ACHN (cell line): ENCODE data around the gene DOCK11.

Experiments used
- DNase-seq: peaks from one replicate; pipeline ENCODE4 v3.0.0-alpha.2; 2015
- in situ Hi-C: cut with HindIII; loops from 2 replicates; pipeline ENCODE4 v1.10.0; 2017; ENCODE audit warnings: low sequenced_read_pairs, low pct_ligation_motif_present, low pct_unique_long_range_greater_than_20kb

DOCK11 gene

DNA sequence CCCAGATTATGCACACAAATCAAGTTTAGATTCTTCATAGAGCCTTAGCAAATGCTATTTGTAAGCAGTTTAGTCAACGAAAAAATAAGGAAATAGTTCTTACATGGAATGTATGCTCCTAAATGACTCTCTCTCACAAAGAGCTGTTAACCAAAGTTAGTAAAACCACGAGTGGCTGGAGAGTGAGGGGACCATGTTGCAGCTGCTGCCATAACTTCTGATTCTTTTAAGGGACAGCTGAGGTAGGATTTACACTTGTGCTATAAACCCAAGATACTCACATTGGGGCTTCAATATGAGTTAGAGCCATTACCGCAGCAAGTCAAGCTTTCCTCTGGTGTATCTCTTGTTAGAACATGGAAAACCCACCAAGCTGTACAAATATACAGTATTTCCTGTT, 2.7 kb downstream of the DOCK11 start:
- in situ Hi-C loops: no loop called here
- no peak for DNase-seq

DNA sequence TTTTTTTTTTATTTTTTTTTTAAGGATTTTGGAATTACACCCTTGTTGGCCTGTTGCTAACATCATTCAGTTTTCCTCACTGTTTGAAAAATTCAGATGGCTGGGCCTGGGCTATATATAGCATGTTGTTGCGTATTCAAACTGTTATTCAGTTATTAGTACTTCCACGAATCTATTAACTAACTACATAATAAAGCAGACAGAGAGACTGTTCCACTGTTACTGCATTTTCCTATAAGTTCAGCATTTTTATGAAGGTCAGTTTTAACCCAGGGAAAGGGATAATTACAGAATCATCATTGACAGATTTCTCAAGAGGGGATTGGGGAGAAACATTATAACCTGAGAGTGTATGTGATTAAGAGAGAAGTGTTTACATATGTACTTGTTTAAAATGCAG, 3.1 kb downstream of the DOCK11 start:
- DNase-seq: no peak
- in situ Hi-C loops: no loop called here

DNA sequence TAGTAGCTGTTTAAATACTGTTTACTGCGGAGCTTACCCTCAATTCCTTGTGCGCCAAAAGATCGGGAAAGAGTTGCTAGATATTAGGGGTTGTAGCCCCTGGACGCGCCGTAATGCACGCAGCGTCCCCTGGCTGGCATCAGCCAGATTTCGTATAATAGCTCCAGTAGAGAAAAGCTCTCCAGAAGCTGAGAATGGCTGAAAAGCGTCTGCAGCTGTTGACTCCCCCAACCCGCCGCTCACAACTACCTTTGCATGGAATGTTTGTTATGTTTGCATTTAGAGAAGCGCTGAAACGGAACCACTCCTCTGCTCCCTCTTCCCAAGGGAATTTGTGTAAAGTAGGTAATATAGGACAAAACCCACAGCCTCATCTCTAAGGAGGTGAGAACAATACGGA, 3.7 kb downstream of the DOCK11 start:
- in situ Hi-C loops: no loop called here
- no peak for DNase-seq

DNA sequence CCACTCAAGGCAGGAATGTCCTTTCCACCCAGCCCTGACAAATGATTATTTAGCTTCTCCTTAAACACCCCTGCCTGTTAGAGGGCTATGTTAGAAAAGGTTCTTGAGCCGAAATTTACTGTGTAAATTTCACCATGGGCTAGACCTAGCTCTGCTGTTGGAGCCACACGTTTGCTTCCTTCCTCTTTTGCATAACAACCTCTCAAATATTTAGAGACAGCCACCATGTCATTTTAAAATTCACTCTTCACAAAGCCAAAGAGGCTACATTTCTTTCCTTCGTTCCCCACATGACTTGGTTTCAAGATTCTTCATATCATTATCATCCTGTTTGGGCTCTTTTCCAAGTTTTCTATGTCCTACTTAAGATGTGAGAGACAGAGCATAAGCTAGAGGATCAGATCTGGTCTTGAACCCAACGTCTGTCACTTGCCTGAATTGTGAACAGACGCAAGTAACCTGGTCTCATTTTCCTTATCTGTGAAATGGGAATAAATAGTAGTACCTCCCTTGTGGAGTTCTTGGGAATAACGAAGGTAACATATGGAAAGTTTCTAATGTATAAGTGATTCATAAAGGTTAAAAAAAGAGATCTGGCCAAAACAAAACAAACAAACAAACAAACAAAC, 6.7 kb downstream of the DOCK11 start:
- DNase-seq: no peak
- in situ Hi-C loops: no loop called here

DNA sequence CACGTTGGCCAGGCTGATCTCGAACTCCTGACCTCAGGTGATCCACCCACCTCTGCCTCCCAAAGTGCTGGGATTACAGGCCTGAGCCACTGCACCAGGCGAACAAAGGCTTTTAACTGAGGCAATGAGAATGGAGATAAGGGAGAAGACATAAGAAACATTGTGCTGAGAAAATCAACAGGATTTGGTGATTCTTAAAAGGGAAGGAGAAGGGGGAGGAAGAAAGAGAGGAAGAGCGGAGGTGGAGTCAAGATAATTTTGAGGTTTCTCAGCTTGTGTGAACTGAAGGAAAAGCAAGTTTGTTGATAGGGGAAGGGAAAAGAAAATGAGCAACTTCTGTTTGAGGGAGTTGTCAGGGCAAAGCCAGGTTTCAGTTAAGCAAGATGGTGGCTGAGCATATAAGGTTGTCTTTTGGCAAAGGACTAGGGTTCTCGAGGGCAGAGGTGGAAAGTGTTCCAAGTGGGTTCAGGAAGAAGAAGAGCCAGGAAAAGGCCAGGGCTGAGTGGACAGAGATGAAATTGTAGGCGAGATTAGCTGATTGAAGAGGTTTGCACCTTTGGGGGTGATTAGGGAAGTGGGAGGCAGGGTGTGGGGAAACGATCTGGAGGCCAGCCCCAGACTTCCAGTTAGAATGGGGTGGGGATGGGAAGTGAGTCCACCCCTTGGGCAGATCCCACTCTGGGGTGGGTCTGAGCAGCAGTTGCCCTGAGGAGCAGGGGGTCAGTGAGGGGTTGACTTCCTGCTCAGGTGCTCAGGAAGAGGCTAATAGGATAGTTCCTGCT, 7.8 kb downstream of the DOCK11 start:
- no peak for DNase-seq
- in situ Hi-C loops: no loop called here

DNA sequence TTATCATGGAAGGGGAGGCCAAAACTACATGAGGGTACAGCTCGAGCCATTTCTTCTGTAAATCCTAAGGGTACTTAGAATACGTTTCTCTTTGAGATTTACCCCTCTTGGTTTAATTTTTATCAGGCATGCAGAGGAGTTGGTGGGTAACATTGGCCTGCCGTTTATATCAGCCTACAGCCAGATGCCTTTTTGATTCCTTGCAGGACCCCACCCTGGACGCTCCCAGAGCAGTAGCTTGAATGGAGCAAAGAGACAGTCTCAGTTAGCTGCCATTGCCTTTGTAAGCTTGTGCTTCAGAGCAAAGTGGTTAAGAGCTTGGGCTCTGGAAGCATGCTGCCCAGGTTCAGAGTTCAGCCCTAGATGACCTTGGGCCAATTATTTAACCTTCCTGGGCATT, 9.0 kb downstream of the DOCK11 start:
- in situ Hi-C loops: no loop called here
- DNase-seq: no peak

DNA sequence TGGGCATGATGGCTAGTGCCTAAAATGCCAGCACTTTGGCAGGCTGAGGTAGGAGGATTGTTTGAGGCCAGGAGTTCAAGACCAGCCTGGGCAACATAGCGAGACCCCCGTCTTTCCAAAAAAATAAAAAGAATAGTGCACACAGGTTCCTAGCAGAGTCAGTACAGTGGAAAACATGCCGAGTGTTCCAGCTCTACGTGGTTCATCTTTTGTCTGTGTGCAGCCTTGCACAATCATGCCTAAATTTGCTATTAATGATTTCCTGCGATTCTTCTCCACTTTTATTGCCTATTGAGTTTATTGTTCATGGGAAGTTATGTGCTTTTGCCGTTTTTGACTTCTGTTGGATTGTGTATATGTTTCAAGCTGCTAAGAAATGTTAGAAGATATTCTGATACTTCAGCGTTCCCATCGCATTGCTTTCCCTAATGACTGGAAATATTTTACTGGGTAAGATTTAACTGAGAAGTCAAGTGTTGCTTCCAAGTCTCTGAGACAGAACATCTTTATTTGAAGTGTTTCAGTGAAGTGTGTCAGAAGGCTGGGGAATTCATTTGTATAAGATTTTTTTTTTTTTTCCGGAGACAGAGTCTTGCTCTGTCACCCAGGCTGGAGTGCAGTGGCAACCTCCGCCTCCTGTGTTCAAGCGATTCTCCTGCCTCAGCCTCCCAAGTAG, 11.3 kb downstream of the DOCK11 start:
- DNase-seq: peak; percentile 57
- in situ Hi-C loops: no loop called here

DNA sequence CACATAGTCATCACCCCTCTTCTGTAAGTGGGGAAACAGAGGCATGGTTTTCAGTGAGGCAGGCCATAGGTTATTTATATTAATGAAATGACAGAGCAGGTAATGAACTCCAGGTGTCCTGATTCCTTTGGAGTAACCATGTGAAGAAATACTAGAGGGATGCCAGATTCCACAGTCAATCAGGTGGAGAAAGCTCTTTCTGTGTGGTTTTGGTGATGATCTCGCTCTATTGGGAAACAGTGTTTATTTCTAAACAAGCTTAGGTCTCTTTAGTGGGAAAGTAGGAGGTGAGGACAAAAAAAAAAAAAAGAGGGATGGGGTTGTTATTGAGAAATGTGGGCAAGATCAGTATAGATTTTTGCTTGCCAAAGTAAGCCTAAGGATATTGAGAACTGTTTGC, 12.2 kb downstream of the DOCK11 start:
- in situ Hi-C loops: no loop called here
- DNase-seq: peak; percentile 43

DNA sequence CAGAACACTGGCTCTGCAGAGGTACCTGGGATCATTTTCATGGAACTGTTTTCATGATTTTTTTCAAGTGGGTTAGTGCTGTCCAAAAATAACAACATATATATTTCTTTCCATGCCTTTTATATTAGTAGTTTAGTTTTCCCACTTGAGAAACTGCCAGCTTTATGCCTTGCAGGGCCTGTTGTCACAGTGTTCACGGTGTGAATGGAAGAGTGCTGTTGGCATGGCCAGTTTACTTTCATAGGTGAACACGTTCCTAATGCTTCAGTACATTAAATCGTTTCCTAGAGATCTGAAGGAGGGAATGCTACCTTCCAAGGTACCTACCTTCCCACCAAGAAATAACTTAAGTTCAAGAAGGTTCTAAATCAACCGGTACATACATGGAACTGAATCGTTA, 12.6 kb downstream of the DOCK11 start:
- in situ Hi-C loops: no loop called here

DNA sequence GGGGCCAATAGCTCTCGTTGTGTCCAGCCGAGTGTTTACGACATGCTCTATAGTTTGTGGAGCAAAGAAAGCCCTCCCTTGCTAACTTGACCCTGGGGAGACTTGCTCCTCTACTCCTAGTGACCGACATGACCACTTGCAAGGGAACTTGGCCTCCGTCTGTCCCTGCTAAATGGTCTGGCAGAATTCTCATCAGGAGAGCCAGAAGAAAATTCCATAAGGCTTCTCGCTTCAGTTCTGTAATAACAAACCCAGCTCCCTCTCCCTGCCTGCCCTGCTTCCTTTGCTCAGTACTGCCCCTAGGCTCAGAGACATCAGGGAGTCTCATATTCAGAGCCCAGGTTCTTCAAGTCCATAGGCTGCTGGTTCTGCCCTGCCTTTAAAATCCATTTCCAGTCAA, 13.0 kb downstream of the DOCK11 start:
- DNase-seq: no peak
- in situ Hi-C loops: no loop called here

More for the DNA sequence above, 12.6 kb downstream of the DOCK11 start:
- no peak for DNase-seq

DNA sequence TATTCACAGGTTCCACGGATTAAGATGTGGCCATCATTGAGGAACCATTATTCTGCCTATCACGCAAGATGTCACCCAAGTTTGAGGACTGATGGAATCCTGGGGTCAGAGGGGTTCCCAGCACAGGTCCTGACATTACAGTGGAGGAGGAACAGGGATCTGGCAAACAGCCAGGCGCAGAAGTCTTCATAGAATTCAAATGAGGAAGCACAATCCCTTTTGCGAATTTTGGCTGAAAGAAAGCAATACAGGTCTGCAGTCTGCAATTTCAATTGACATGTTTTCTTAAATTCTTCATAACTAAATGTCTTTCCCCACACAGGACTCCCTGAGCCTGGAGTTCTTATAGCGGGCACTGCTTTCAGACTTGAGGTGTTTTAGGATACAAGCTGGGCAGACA, 14.5 kb downstream of the DOCK11 start:
- in situ Hi-C loops: no loop called here
- no peak for DNase-seq

DNA sequence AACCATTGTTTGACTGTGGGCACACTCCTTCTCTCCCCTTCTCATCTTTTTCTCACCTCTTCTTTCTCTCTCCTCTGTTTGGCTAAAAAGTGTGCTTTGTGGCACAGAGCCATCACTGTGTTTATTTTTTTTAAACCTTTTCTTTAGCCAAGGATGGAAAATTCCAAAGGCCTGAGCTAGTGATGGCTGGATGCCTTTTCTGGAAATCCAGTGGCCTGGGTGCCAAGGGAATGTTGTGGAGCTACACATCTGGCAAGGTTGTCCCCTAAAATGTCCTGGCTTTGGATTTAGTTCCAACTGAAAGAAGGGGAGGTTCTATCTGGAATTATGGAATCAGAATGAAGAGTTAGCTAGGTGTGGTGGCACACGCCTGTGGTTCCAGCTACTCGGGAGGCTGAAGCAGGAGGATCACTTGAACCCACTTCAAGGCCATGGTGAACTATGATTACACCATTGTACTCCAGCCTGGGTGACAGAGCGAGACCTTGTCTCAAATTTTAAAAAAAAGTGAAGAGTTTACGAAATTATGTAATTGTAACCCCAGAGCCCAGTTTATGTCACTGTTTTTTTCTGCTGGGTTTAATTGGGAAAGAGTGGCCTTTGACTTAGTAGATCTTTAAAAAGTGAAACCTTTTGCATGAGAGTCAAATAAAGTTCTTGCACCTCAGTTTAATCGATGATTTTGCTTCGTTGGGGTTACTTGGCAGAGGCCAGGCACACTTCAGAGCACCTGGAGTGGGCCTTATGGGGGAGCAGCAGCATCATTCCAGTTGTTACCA, 17.7 kb downstream of the DOCK11 start:
- in situ Hi-C loops: no loop called here
- DNase-seq: no peak

DNA sequence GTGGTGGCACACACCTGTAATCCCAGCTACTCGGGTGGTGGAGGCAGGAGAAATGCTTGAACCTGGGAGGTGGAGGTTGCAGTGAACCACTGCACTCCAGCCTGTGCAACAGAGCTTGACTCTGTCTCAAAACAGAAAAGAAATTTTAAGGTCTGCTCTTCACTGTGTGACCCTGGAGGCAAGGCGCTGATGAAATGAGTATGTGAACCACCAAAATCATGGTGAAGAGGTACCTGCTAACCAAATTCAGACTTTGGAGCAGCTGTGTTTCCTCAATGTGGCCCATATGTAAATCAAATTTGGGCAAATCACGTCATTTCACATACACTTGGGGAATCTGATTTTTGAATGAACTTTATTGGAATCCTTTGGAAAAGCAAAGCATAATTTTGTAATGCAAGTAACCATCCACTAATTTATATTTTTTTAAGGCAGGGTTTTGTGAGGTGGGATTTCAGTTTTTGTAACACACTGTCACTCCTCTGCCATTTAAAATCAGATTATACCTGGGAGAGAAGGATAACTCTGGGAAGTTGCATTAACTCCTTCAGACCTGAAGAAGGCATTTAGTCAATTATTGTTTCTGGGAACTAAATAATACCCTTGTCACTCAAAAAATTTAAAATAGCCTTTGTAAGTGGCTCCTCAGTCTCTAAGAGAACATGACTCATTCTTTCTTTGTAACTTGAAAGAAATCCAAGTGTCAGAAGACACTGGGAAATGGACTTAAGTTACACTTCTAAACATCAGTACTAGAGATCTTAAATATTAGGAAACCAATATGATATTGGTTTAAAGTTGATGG, 24.0 kb downstream of the DOCK11 start:
- in situ Hi-C loops: no loop called here
- no peak for DNase-seq

DNA sequence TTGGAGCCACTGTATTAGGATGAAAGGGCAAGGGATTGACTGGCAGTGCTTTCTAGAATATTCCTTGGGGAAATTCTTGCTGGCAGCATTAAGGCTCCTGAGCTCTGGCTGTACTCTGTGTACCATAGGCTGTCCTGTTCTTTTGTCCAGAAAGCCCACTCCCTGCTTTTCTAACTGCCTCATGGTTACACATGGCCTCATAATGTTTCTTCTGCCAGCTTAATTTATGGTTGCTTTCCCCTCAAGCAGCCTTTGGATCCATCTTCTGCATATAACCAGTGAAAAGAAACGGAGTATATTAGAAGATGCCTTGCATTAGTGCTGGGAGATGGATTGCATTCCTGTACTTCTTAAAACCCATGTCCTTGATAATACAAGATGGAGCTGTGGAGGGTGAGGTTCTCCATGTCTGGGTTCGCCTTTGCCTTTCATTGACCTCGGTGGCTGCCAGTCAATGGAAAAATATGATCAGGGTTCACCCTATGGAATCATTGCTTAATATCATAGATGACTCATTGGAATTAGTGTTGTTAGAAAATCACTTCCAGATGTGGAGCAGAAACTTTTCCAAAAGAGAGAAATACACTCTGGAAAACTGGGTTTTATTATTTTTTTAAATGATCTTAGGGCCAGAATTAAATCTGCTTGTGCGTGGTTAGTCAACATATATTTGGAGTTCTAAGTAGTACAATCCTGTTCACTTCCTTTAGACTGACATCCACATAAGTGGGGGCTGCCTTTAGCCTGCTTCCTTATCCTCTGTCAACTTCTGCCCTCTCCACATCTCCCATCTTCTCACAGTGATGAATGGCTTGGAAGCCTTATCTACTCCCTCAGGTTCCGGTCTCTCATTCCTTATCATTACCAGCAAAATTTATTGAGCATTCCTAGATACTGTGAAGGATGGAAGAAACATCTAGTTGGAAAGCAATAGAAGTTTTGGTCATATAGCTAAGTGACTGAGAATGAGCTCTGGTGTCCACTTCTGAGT, 24.9 kb downstream of the DOCK11 start:
- in situ Hi-C loops: no loop called here

DNA sequence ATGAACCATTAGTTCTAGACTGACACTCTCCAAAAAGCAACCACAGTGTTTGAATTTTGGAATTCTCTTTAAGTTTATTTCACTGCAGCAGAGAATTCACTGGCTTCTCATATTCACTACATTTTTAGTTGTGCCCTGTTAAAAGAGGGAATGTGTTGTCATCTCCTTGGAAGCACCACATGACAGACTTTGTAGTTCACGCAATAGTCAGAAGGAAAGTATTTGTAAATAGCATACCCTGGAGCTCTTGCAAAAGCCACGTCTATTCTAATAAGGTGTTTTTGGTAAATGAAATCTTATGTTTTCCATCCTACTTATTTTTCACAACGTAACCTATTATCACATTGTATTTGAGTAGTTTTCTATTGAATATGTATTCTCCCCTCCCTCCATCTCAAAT, 25.8 kb downstream of the DOCK11 start:
- in situ Hi-C loops: no loop called here
- DNase-seq: no peak

More for the DNA sequence above, 24.9 kb downstream of the DOCK11 start:
- no peak for DNase-seq

DNA sequence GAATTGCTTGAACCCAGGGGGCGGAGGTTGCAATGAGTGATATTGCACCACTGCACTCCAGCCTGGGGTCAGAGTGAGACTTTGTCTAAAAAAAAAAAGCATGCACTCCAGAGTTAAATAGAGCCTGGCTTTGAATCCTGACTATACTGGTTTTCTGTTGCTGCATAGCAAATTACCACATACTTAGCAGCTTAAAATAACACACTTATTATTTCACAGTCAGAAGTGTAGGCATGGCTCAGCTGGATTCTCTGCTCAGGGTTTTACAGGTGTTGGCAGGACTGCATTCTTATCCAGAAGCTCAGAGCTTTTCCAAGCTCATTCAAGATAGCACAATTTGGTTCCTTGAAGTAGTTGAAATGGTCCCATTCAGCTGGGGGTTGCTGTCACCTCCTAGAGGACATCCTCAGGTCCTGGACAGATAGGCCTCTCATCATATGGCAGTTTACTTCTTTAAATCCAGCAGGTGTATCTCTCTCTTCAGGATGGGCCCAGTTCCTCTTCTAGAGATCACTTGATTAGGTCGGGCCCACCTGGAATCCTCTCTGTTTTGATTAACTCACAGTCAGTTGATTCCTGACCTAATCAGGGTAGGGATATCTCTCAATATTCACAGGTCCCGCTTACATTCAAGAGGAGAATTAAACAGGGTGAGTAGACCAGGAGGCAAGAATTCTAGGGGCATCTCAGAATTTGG, 26.8 kb downstream of the DOCK11 start:
- in situ Hi-C loops: no loop called here
- no peak for DNase-seq

DNA sequence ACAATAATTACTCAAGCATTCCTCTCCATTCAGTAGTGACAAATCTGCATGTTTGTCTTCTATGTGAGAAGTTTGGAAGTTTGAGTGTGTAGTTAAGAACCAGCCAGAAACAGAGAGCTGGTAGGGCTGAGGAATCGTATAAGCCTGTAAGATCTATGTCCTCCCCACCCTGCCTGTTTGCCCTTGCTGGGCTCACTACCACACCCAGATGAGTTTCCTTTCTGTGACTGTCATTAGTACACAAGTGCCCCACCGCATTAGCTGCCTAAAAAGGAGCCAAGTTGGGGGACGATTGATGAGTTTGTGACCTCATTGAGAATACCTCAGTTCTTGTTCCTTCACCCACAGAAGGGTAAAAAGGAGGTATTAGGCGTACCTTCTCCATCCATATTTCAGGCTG, 28.3 kb downstream of the DOCK11 start:
- DNase-seq: no peak
- in situ Hi-C loops: no loop called here
